Prostate gland (tissue), 1 donor: Measurements from ENCODE around the gene PTPRE.

Experiments used
- POLR2A ChIP-seq: fragments of 450-650 bp; IDR thresholded peaks from one replicate; pipeline ENCODE4 v1.6.1; 2016; ENCODE audit warnings: antibody characterized with exemption, mild to moderate bottlenecking
- POLR2AphosphoS5 ChIP-seq: sonication (generic); formaldehyde crosslinking; IDR thresholded peaks from one replicate; pipeline ENCODE4 v1.6.1; 2017; ENCODE audit warnings: antibody characterized with exemption

GRCh38 chr10:127897177-127897576, 9.7 kb upstream of the PTPRE start:
- no peak for TF ChIP-seq POLR2AphosphoS5
- TF ChIP-seq POLR2A = no peak
